Measurements from ENCODE around the gene SPATA4. TPM values are rescaled to one million over a fixed set of nuclear protein-coding genes. Genes with fewer than 3 reads are reported as not detected.

Gene SPATA4
- total RNA-seq, 1 experiment from 2014 or later, result not detected

DNA sequence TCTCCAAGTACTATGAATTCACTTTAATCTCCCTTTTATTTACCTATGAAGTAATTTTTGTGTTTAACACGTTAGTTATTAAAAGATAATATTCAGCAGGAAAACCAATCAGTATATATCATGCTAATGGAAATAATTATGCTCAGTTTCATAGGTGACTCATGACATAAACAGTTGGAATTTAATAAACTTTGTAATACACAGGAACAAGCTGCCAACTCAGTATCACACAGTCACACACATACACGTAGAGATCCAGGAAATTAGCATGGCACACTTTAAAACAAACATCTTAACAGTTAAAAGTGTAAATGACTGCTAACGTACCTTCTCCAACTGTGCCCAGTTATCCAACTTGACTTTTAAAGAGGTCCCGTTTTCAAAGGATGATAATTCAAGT is 2.3 kb downstream of the SPATA4 start:
- Histone ChIP-seq H4K8ac (replicated peaks; ENCODE audit: insufficient read length, low read depth, low read length) (no peak overlapping the region), H4K91ac (ENCODE audit: insufficient read length, low read depth, low read length) (no peak overlapping the region), H3K4me1 (ENCODE audit: insufficient read depth, low read length) (no peaks in the 10 kb centered on the region; the same call in 1 of the 2 replicates), H3K23ac (ENCODE audit: insufficient read length, low read depth, low read length) (no peak overlapping the region), H2AK5ac (ENCODE audit: insufficient read length, low read length) (no peak overlapping the region), H3K4me2 (ENCODE audit: insufficient read depth, insufficient read length, low read length) (no peak overlapping the region), H2BK15ac (ENCODE audit: low read depth, low read length) (no peak overlapping the region), H4K20me1 (ENCODE audit: control insufficient read depth, insufficient read depth, insufficient read length) (no peaks in the 10 kb centered on the region), H3K14ac (ENCODE audit: insufficient read depth, low read length) (no peak overlapping the region), H3T11ph (ENCODE audit: low read length) (no peak overlapping the region), H3K4ac (ENCODE audit: low read depth, low read length) (no peak overlapping the region), H2AFZ (ENCODE audit: low read length) (no peak overlapping the region), H2BK20ac (ENCODE audit: low read depth, low read length, poor library complexity, severe bottlenecking) (no peak overlapping the region), H3K27ac (ENCODE audit: insufficient read length, low read depth, low read length) (no peak overlapping the region), H3K79me1 (ENCODE audit: insufficient read depth, low read depth, low read length, poor library complexity, severe bottlenecking) (no peaks in the 10 kb centered on the region), H3K56ac (ENCODE audit: insufficient read length, low read depth, low read length) (no peak overlapping the region), H3K18ac (ENCODE audit: insufficient read length, low read depth, low read length) (no peak overlapping the region), H2BK12ac (ENCODE audit: insufficient read length, low read depth, low read length) (no peak overlapping the region), H2BK120ac (ENCODE audit: low read depth, low read length, poor library complexity, severe bottlenecking) (no peak overlapping the region), H3K27me3 (ENCODE audit: insufficient read depth, low read length) (no peaks in the 10 kb centered on the region), H3K9ac (ENCODE audit: extremely low read depth, insufficient read length, low read length) (no peak overlapping the region), H4K5ac (ENCODE audit: insufficient read length, low read depth, low read length) (no peak overlapping the region), H3K79me2 (ENCODE audit: insufficient read depth, low read length) (no peaks in the 10 kb centered on the region), H2BK5ac (ENCODE audit: insufficient read length, low read length) (no peak overlapping the region), H3K23me2 (ENCODE audit: insufficient read length, low read depth, low read length, poor library complexity, severe bottlenecking) (peaks cover 3% of the 10 kb centered on the region), H3K9me3 (ENCODE audit: control insufficient read depth, low read depth, low read length) (no peaks in the 10 kb centered on the region)
- Mint-ChIP-seq H3K4me1 (peaks cover 28 to 32% of the 10 kb centered on the region in 2 experiments), H3K36me3 (ENCODE audit: insufficient read depth in 1 of 3, low read depth in 3 of 3) (no peaks in the 10 kb centered on the region), H3K27ac (no peak overlapping the region), H3K9me3 (no peaks in the 10 kb centered on the region), H3K4me3 (no peak overlapping the region), H3K27me3 (ENCODE audit: low read depth) (no peaks in the 10 kb centered on the region)
- WGBS (ENCODE audit: extremely low coverage, insufficient read length, low lambda C conversion rate), result no CpG with 5 or more reads among the region's 4 CpGs
- TF ChIP-seq, protein P1, sequence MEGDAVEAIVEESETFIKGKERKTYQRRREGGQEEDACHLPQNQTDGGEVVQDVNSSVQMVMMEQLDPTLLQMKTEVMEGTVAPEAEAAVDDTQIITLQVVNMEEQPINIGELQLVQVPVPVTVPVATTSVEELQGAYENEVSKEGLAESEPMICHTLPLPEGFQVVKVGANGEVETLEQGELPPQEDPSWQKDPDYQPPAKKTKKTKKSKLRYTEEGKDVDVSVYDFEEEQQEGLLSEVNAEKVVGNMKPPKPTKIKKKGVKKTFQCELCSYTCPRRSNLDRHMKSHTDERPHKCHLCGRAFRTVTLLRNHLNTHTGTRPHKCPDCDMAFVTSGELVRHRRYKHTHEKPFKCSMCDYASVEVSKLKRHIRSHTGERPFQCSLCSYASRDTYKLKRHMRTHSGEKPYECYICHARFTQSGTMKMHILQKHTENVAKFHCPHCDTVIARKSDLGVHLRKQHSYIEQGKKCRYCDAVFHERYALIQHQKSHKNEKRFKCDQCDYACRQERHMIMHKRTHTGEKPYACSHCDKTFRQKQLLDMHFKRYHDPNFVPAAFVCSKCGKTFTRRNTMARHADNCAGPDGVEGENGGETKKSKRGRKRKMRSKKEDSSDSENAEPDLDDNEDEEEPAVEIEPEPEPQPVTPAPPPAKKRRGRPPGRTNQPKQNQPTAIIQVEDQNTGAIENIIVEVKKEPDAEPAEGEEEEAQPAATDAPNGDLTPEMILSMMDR (conservative IDR thresholded peaks at IDR 0.05), result no peak
- DNase-seq, result no peak

All from H9 (cell line).